NCI-H226 (cell line): ENCODE measurements around the gene MYEOV.

Source experiments
- DNase-seq: peaks from one replicate; pipeline ENCODE4 v3.0.0-alpha.2; 2015

Gene MYEOV

DNA sequence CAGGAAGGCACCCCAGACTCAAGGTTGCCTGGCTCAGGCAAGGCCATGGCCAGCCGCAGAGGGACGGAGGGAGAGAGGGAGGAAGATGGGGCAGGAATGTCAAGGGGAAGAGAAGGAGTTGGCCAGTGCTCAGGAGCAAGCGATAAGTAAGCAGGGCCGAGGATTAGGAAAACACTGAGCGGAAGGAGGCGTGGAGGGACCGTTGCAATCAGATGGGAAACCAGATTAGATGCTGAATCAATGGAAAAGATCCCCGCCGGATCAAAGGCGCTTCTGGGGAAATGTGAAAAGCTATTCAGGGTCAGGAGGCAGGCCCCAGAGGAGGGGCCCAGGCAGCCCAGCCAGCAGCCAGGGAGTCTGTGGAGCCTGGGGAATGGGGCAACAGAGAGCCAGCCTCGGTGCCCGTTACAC is 26.6 kb upstream of the MYEOV start:
- no peak for DNase-seq

DNA sequence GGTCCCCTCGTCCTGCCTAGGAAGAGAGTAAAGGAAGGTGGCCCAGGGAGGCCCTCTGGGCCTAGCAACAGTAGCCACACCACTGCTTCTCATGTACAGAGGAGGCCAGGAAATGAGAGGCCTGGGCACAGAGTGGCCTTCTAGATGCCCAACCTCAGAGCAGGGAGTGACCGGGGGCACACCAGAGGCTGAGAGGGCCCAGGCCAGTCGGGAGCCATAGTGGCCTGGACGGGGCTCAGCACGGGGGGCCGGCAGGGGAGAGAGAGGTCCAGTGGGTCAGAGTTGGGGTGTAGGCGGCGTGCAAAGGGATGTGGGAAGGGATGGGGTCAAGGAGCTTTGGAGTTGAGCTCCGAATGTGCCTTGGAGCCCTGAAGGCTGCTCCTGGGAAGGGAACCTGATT is 25.0 kb upstream of the MYEOV start:
- no peak for DNase-seq

GRCh38 chr11:69269388-69269787 is 24.6 kb upstream of the MYEOV start:
- no peak for DNase-seq

DNA sequence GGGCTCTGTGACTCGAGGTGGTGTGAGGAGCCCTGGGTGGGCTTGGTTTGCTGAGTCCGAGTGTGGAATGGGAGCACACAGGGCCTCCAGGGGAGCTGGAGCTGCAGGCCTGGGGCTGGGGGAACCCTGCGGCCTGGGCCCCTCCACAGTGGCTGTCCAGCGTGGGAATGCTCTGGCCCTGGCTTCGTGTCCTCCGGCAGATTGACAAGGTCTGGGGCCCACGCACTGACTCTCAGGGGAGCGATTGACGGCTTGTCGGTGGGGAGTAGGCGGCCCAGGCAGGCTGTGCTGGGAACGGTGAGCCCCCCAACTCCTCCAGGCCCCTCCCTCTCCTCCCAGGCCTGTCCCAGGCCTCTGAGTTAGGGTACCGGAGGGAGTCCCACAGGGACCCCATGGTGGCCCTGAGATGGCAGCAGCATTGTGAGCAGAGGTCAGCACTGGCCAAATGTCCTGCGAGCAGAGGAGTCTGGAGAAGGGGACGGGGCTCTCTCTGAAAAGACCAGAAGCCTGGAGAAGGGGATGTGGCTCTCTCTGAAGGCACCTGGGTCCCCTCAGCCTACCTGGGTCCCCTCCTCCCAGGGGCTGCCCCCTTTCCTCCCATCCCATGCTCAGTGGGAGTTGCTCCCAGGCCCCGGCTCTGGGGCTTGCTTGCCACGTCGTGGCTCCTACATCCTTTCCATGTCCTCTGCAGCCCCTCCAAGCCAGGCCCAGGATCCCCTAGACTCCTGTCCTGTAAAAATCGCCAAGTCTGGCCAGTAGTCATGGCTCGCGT is 23.8 kb upstream of the MYEOV start:
- no peak for DNase-seq

- DNase-seq: no peak
These were observed 23.0 kb upstream of the MYEOV start for GRCh38 chr11:69270941-69271340.

DNA sequence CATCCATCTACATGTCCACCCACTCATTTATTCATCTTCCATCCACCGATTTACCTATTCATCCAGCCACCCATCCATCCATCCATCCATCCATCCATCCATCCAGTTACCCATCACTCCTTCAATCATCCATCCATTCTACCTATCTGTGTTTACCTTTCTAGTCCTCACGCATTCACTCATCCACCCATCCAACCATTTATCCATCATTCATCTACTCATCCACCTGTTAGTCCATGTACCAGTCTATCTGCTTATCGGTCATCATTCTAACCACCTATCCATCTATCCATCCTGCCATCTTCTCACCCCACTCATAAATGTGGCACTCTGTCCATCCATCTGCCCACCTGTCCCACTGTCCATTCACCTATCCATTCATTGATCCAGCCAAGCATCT is 21.9 kb upstream of the MYEOV start:
- DNase-seq: no peak

GRCh38 chr11:69272831-69273485 is 21.0 kb upstream of the MYEOV start:
- no peak for DNase-seq

DNA sequence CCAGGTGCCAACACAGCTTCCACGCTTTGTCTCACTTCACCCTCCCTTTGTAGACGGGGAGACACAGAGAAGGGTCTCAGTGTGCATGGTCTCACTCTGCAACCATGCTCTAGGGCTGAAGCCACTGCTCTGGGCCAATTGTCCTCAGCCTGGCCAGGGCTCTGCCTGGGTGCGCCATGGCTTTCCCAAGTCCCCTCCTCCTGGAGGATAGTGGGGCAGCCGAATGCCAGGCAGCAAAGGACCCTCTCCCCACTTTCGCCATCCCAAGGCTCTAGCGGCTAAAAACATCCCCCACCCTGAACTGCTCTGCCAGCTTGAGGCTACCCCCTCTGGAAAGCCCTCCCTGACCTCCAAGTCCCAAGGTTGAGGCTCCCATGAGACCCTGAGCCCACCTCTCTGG is 20.4 kb upstream of the MYEOV start:
- no peak for DNase-seq

- peak; percentile 68 for DNase-seq
These were observed 19.4 kb upstream of the MYEOV start for GRCh38 chr11:69274531-69275016.

- DNase-seq: no peak
These were observed 18.8 kb upstream of the MYEOV start for GRCh38 chr11:69275178-69275577.

- no peak for DNase-seq
These were observed 17.8 kb upstream of the MYEOV start for GRCh38 chr11:69276165-69276564.

DNA sequence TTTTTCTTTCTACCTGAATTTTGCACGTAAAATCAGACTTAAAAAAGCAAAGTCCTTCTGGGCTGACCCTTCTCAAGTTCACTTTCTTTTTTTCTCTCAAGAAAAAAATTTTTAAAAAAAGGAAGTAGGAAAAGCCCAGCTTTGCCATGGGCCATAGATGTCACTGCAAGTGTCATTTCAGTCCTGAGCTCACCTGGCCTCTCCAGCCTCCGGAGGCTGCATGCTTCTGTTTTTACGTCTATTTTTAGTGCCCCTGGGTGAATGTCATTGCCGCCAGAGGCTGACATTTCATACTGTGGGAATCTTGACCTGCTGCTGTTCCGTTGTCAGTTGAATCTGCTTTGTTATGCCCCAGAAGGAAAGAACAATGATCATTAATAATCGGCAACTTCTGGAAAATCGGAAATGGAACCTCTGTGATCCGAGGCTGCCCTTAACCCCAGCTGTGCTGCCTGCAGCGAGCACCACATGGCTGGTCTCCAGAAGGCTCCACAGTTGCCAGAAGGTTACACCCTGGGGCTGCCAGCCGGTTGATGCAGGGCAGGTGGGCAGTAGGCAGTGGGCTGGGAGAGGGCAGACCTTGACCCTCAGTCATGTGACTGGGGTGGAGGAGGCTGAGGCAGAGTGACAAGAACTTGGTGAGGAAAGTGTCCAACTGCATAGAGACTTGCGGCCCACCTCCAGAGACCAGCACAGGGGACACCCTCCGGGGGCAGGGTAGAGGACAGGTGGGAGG is 16.7 kb upstream of the MYEOV start:
- DNase-seq: no peak

- DNase-seq: no peak
These were observed 15.7 kb upstream of the MYEOV start for GRCh38 chr11:69278091-69278867.

- DNase-seq: peak; percentile 92
These were observed 13.5 kb upstream of the MYEOV start for GRCh38 chr11:69280451-69280850.

- DNase-seq: peak; percentile 96
These were observed 13.0 kb upstream of the MYEOV start for GRCh38 chr11:69280994-69281393.

GRCh38 chr11:69283446-69283845 is 10.5 kb upstream of the MYEOV start:
- no peak for DNase-seq

DNA sequence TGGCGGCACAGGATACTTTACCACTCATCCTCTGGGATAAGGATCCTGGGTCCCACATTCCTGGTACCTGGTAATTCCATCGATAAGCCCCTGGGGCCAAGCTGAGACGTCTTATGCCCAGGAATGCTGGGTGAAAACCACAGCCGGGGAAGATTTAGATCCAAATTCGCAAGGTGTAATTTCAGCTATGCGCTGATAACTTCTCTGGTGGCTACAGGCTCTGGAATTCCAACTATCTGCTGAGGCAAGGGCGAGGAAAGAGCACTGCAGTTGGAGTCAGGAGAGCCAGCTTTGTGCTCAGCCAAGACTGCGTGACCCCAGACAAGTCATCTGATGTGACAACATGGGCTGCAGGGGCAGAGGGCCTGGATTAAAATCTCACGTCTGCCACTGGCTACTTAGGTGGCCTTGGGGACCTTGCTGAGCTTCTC is 9.9 kb upstream of the MYEOV start:
- DNase-seq: peak; percentile 96

GRCh38 chr11:69285091-69285490 is 8.9 kb upstream of the MYEOV start:
- DNase-seq: no peak

DNA sequence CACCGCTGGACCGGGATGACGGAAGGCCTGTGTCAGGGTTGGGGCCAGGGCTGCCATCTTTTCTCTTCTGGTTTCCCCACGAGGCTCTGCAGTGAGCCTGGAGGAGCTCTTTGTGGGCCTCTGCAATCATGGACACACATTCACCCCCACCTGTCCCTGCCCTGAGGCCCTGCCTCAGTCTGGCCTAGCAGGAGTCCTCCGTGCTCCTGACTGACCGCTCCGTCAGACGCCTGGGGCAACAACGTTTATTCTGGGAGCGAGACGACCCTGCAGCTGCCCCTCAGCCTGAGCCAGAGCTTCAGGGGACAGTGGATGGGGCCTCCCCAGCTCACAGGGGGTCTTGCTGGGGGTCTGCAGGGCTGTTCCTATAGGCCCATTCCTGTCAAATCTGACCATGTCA is 8.2 kb upstream of the MYEOV start:
- DNase-seq: no peak

DNA sequence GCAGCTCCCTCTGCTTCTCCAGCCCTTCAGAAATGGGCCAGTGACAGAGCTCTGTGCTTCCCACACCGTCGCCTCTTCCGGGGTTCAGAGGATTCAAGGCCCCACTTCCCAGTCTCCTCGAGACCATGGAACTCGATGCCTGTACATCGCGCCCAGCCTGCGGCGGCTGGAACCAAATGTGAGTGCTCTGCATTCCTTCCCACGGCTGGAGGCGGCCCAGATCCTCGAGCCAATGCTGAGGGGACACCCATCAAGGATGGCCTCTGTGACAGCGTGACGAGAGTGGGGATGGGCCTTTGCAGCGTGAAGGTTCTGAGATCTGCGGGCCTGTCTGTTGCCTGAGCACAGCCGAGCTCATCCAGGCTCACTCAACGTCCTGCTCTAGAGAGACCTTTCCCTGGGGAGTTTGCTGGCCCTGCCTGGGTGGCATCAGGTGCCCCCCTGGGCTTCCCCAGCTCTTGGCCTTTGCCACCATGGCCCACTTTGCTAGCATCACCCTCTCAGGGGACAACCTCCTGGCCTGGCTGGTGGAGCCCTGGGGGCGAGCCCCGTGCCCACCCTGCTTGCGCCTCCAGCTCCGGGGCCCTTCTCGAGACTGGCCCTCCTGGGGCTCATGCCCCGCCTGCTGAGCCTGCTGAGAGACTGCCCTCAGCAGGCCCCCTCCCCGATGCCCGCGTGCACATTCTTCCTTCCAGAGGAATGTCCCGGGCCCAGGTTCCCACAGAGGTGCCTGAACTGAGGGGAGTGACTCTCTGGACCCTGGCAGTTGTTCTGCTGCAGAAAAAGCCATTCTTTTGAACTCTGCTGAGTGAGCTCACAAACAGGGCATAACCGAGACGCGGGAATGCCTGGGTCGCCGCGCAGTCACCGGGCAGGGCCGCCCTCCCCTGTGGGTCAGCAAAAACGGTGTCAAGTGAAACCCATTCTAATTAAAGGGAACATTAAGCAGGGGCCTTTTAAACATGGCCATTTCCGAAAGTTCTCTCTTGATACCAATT is 7.3 kb upstream of the MYEOV start:
- DNase-seq: no peak
